GM19397 (cell line): ENCODE measurements around the gene C2CD3.
"Not testable (repeated sequence)": the region's sequence is repeated elsewhere in the genome, so short reads cannot be mapped to it uniquely, and the experiment has no call there.

Experiments
- ATAC-seq: cut with Tn5 transposase; IDR thresholded peaks from one replicate; pipeline ENCODE4 v1.9.1; 2021; ENCODE audit warnings: mild to moderate bottlenecking, moderate library complexity; ENCODE audit not compliant: unreplicated experiment

Gene C2CD3

GRCh38 chr11:74123008-74123448 lies 47.8 kb downstream of the C2CD3 start:
- no peak for ATAC-seq

- no peak for ATAC-seq
Observed at GRCh38 chr11:74121804-74122203, 49.0 kb downstream of the C2CD3 start.

- not testable (repeated sequence) for ATAC-seq
Observed at GRCh38 chr11:74120260-74121035, 50.4 kb downstream of the C2CD3 start.

- no peak for ATAC-seq
Observed at GRCh38 chr11:74116719-74117118, 54.1 kb downstream of the C2CD3 start.

- no peak for ATAC-seq
Observed at GRCh38 chr11:74112877-74113276, 57.9 kb downstream of the C2CD3 start.

GRCh38 chr11:74106124-74106523 lies 64.7 kb downstream of the C2CD3 start:
- no peak for ATAC-seq

GRCh38 chr11:74102321-74102720 lies 68.5 kb downstream of the C2CD3 start:
- ATAC-seq, result no peak

GRCh38 chr11:74100735-74101134 lies 70.1 kb downstream of the C2CD3 start:
- ATAC-seq, result no peak

GRCh38 chr11:74100231-74100630 lies 70.6 kb downstream of the C2CD3 start:
- ATAC-seq, result no peak

GRCh38 chr11:74097686-74098237 lies 73.0 kb downstream of the C2CD3 start:
- no peak for ATAC-seq

GRCh38 chr11:74094393-74094792 lies 76.4 kb downstream of the C2CD3 start:
- no peak for ATAC-seq

GRCh38 chr11:74092425-74092824 lies 78.4 kb downstream of the C2CD3 start:
- no peak for ATAC-seq

GRCh38 chr11:74091549-74091948 lies 79.3 kb downstream of the C2CD3 start:
- no peak for ATAC-seq

- no peak for ATAC-seq
Observed at GRCh38 chr11:74090701-74091100, 80.1 kb downstream of the C2CD3 start.

GRCh38 chr11:74086242-74086884 lies 84.4 kb downstream of the C2CD3 start:
- ATAC-seq, result no peak

- no peak for ATAC-seq
Observed at GRCh38 chr11:74085542-74085892, 85.3 kb downstream of the C2CD3 start.

- ATAC-seq, result no peak
Observed at GRCh38 chr11:74084796-74085541, 85.8 kb downstream of the C2CD3 start.

GRCh38 chr11:74083927-74084326 lies 86.9 kb downstream of the C2CD3 start:
- ATAC-seq, result not testable (repeated sequence)

- ATAC-seq, result no peak
Observed at GRCh38 chr11:74081428-74081827, 89.4 kb downstream of the C2CD3 start.

- ATAC-seq, result no peak
Observed at GRCh38 chr11:74077193-74077592, 93.6 kb downstream of the C2CD3 start.

- ATAC-seq, result no peak
Observed at GRCh38 chr11:74072721-74073120, 98.1 kb downstream of the C2CD3 start.
